NCI-H1417 (cell line): Measurements from ENCODE around the gene ATG13.
"Not testable (repeated sequence)": the region's sequence is repeated elsewhere in the genome, so short reads cannot be mapped to it uniquely, and the experiment has no call there.

Source experiments
- DNase-seq, 3 experiments: peaks; one replicate each; lab custom pipeline; 2025; lab: John Stamatoyannopoulos, UW

Gene ATG13

DNA sequence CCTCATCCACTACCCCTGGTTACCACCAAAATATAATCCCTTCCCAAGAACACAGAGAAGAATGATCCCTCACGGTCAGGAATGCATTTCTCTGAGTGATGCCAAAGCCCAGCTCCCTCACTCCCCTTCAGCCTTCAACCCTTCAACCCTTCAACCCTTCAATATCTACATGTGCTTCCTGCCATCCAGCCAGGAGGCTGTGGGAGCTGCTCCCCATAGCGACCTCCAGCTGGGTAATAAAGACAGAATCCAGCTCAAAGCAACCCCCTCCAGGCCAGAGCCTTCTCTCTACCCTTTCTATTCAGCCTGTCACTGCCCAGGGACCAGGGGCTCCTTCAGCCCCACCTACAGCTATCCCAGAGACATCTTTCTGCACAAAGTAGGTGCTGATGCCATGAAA lies 80.4 kb downstream of the ATG13 start:
- peak in 1 of 3 experiments; percentile 14 for DNase-seq

GRCh38 chr11:46698597-46698996 lies 81.2 kb downstream of the ATG13 start:
- no peak for DNase-seq

DNA sequence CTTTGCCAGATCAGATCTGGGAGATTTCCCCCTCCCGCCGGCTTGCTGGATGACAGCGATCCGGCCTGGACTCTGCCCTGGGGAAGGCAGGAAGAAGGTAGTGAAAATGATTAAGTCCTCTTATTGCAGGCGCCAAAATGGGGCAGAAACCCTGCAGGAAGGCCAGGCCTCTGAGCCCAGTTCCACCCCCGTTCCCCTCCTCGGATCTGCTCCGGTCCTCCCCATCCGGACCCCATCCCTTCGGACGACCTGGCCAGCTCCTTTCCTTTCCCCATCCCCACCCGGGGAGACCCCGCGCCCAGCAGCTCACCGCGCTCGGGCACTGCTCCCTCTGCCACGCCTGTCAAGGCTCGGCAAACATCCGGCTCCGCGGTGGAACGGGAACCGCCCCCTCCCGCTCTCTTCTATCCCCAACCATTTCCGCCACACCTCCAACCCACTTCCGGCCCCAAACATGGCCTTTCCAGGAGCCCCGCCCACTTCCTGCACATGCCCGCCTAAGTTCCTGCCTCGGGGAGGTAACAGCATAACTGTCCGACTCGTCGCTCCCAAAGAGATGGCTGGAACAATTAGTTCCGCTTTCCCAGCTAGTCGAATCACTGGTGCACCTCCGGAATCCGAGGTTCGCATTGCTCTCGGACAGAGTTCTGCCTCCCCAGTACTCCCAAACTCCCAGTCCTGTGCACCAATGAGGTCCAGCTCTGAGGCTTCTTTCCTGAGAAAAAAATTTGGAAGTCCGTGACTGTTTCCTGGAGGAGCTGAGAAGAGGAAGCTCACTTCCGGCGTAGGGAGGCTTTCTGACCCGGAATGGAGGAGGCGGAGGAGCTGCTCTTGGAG lies 83.1 kb downstream of the ATG13 start, which contains the start of the genes ARHGAP1 and ZNF408:
TSS of gene ARHGAP1 (minus strand) at position 379 of the 837 bp plus-strand sequence. CDS start 4,512 bp downstream, outside the sequence.
TSS of gene ZNF408 (plus strand) at position 791 of the 837 bp plus-strand sequence. CDS start at position 808, 17 bp downstream.
- peak; percentile 97 to 99 (median 99) for DNase-seq

DNA sequence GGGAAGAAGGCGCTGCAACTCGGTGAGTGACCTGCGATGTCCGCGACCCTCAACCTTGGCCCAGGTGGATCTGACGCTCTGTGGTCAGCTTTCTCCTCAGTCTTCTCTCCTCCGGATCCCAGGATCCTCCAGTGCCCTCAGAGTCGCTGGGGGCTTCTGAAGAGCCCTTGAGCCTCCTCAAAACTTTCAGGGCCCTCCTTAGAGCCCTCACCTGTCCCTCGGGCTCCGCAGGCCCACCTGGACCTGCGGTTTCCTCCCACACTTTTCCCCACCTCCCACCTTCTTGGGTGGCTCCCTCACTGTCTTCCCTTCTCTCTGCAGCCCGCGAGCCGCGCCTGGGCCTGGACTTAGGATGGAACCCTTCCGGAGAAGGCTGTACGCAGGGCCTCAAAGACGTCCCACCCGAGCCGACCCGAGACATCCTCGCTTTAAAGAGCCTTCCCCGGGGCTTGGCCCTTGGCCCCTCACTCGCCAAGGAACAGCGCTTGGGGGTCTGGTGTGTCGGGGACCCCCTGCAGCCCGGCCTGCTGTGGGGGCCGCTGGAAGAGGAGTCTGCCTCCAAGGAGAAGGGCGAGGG lies 83.8 kb downstream of the ATG13 start:
- DNase-seq: no peak

DNA sequence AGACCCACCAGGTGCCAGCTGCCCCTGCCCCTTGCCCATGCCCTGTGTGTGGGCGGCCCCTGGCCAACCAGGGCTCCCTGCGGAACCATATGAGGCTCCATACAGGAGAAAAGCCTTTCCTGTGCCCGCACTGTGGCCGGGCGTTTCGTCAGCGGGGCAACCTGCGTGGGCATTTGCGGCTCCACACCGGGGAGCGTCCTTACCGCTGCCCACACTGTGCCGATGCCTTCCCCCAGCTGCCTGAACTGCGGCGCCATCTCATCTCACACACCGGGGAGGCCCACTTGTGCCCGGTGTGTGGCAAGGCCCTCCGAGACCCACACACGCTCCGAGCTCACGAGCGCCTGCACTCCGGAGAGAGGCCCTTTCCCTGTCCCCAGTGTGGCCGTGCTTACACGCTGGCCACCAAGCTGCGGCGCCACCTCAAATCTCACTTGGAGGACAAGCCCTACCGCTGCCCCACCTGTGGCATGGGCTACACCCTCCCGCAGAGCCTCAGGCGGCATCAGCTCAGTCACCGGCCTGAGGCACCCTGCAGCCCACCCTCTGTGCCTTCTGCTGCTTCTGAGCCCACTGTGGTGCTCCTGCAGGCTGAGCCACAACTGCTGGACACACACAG lies 87.8 kb downstream of the ATG13 start:
- no peak for DNase-seq

DNA sequence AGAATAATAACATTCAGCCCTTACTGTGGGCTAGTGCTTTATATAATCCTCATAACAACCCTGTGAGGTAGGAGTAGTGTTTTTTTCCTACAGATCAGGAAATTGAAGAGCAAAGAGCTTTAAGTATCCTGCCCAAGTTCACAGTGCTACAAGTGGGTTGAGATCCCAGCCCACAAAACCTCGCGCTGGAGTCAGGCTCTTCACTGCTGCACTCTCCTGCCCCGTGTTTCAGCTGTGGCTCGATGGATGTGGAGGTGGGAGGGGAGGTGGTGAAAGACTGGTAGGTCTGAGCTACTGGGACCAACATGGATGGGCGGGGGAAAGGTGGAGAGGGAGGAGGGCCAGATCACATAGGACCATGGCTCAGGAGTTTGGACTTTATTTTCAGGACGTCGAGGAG lies 89.5 kb downstream of the ATG13 start:
- DNase-seq: no peak

DNA sequence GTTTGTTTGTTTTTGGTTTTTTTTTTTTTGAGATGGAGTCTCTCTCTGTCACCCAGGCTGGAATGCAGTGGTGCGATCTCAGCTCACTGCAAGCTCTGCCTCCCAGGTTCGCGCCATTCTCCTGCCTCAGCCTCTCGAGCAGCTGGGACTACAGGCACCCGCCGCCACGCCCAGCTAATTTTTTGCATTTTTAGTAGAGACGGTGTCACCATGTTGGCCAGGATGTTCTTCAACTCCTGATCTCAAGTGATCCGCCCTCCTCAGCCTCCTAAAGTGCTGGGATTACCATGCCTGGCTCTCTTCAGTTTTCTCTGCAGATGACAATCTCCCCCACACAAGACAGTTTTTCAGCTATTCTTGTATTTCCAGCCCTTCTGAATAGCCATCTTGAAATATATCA lies 92.0 kb downstream of the ATG13 start:
- not testable (repeated sequence) for DNase-seq

DNA sequence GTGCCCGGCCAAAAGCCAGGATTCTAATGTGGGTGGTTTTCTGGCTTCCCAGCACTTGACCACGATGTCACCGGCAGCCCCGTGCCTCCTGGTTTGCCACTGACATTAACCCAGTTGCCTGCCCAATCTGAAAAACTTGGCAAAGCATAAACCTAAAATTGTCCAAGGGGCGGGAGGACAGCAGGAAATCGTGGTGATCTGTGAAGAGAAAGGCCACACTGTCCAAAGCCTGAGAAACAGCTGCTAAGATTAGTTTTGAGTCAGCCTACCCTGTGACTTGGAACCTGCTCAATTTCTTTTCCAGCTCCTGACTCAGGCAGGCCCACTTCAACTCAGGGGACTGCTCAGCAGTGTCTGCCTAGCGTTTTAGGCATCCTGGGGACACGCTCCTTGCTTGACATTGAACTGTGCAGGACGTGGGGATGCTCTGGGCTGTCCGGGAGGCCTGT lies 93.5 kb downstream of the ATG13 start:
- no peak for DNase-seq

- no peak for DNase-seq
These were observed 94.0 kb downstream of the ATG13 start for GRCh38 chr11:46711303-46711702.

GRCh38 chr11:46712874-46713576 lies 95.7 kb downstream of the ATG13 start:
- no peak for DNase-seq

GRCh38 chr11:46717825-46718154 lies 100.4 kb downstream of the ATG13 start:
- DNase-seq: not testable (repeated sequence)

DNA sequence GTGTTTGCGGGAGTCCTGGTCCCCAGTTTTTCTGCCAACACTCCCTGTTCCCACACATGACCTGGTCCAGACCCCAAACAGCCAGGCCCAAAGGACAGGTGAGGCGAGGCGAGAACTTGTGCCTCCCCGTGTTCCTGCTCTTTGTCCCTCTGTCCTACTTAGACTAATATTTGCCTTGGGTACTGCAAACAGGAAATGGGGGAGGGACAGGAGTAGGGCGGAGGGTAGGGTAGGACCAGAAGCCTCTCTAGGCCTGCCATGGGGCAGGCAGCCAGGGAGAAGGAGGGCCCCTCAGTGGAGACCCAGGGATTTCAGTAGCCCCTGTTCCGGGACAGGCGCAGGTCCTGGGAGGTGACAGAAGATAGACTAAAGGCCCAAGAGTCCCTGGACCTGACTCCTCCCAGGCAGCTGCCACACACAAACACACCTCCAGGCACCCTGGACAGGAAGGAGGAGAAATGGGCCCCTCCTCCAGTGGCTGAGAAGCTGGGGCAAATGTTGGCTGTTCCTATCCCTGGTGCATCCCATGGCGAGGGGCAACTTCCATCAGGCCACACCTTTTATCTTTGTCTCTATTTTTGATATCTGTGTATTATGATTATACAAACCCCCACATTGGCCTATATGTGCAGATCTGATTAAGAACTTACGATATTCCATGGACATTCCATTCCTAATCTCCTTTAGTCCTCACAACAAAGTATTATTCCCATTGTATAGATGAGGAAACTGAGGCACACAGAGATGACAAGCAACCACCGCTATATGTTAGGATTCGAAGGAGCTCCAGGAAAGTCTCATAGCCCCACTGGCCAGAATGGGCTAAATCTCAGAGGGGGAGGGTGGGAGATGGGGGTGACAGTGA lies 101.0 kb downstream of the ATG13 start:
- DNase-seq: peak in 2 of 3 experiments; percentile 44 to 56

DNA sequence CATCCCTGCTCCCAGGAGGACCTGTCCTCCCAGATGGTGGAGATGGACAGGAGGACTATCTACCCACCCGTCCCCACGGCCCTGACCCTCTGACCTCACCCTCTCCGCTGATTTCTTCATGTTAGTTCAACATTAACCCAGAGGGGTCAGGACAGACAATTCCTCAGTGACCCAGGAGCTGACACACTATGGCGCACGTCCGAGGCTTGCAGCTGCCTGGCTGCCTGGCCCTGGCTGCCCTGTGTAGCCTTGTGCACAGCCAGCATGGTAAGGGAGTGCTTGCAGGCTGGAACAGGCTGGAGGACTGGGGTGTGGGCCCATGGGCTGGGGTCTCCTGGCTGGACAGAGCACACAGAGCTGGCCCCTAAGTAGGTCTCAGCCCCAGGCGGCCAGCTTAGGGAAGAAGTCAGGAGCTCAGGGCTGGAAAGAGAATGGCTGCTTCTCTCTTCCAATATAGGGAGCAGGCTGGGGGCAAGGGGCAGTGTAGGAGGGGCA lies 101.7 kb downstream of the ATG13 start, which contains the start of gene F2:
TSS of gene F2 (plus strand) at position 166 of the 495 bp plus-strand sequence. CDS start at position 189, 23 bp downstream.
- DNase-seq: no peak

DNA sequence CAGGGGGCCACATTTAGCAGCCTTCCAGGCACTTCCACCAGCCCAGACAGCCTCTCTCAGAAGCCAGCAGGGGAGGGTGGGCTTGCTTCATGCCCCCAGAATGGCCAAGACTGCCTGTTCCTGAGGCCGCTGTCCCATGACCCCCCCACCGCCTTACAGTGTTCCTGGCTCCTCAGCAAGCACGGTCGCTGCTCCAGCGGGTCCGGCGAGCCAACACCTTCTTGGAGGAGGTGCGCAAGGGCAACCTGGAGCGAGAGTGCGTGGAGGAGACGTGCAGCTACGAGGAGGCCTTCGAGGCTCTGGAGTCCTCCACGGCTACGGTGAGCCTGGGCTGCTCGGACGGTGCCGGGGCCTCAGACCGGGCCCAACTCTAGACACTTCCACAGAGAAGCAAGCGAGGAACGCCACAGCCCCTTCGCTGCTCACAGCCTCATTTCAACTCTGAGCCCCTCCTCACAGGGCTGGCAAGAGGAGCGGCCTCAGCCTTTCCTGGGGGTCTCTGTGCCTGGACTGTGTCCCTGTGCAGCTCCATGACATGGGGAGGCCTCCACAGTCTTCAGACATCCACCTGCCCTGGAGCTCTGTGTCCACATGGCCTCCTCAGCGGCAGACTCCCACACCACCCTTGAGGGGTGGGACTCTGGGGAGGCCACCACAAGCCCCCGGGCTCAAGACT lies 102.3 kb downstream of the ATG13 start:
- no peak for DNase-seq

GRCh38 chr11:46721286-46721685 lies 103.9 kb downstream of the ATG13 start:
- no peak for DNase-seq

GRCh38 chr11:46722566-46723358 lies 105.4 kb downstream of the ATG13 start:
- no peak for DNase-seq

DNA sequence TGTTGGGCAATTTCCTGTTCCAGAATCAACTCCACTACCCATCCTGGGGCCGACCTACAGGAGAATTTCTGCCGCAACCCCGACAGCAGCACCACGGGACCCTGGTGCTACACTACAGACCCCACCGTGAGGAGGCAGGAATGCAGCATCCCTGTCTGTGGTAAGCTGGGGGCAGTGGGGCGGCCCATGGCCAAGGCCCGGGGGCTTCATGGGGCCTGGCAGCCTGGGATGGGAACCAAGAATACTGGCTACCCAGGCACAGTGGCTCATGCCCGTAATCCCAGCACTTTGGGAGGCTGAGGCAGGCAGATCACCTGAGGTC lies 106.0 kb downstream of the ATG13 start:
- DNase-seq: no peak

DNA sequence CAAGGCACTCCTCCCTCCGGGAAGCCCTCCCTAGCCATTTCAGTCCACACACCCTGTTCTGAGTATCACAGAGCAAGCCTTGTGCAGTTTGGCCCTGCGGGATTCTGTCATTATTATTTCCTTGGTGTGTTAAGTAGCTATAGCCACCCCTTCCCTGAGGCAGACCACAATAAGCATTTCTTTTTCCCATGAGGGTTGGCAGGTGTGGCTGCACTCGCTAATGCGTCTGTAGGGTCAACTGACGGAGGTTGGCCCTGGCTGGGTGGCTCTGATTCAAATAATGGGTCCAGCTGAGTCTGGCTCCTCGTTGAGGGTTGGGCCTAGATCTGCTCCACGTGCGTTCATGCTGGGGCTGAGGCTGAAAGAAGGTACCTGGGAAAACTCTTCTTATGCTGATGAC lies 106.7 kb downstream of the ATG13 start:
- DNase-seq: peak; percentile 21 to 57 (median 55)
